22Rv1 (cell line): ENCODE measurements around the gene MCM10.

Experiments used
- H3K27ac ChIP-seq: fragments of 450-650 bp; 2 replicates; pipeline ENCODE4 v1.5.1; 2017
- ZFX ChIP-seq: fragments of 450-650 bp; IDR thresholded peaks from 2 replicates; pipeline ENCODE4 v1.6.1; 2017; ENCODE audit warnings: antibody characterized with exemption, borderline replicate concordance
- TF ChIP-seq, protein P1 (sequence below): fragments of 450-650 bp; IDR thresholded peaks from 2 replicates; pipeline ENCODE4 v1.5.1; 2017; ENCODE audit warnings: mild to moderate bottlenecking

MCM10 gene

DNA sequence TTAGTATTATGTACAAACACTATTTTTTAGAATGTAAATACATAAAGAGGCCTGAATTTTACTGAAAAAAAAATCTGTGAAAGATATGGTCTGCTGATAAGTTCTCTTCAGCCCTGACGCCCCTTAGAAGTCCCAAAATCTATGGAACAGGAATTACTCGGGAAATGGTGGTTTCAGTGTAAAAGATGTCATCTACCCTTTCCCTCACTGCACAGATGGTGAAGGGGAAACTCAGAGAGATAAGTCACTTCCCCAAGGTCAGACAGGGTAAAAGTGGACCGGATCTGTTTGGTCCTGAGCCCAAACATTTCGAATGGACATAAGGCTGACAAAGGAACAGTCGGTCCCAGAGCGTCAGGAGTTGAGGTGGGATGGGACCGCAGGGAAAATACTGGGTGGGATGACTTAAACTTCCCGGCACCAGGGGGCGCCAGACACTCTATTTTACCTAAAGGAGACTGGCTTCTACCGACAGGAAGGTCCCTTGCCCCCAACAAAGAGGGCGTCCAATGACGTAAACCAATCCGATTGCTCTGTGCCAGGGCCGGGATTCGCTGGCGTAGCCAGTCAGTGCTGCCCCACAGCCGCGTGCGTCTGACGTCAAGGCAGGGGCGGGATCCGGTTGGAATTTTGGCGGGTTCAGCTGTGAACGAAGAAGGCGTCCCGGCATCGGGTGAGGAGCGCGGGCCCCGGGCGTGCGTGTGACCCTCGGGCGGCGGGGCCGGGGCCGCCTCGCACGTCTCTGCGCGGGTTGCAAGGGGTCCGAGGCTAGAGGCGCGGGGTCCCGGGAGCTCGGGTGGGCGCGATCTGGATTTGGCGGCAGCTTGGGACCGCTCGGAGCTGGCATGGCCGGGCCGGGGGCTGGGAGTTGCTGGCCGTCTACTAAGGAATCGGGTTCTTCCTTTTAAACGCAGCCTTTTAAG lies at the start of gene MCM10:
Gene MCM10, plus strand, starts transcription at position 625 of the 923 bp plus-strand sequence. CDS start 2,645 bp downstream, outside the sequence.
- peak within 1 kb of the TSS; percentile 51 for H3K27ac ChIP-seq
- TF ChIP-seq, protein P1, sequence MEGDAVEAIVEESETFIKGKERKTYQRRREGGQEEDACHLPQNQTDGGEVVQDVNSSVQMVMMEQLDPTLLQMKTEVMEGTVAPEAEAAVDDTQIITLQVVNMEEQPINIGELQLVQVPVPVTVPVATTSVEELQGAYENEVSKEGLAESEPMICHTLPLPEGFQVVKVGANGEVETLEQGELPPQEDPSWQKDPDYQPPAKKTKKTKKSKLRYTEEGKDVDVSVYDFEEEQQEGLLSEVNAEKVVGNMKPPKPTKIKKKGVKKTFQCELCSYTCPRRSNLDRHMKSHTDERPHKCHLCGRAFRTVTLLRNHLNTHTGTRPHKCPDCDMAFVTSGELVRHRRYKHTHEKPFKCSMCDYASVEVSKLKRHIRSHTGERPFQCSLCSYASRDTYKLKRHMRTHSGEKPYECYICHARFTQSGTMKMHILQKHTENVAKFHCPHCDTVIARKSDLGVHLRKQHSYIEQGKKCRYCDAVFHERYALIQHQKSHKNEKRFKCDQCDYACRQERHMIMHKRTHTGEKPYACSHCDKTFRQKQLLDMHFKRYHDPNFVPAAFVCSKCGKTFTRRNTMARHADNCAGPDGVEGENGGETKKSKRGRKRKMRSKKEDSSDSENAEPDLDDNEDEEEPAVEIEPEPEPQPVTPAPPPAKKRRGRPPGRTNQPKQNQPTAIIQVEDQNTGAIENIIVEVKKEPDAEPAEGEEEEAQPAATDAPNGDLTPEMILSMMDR, result peak; percentile 88
- TF ChIP-seq ZFX, result no peak

DNA sequence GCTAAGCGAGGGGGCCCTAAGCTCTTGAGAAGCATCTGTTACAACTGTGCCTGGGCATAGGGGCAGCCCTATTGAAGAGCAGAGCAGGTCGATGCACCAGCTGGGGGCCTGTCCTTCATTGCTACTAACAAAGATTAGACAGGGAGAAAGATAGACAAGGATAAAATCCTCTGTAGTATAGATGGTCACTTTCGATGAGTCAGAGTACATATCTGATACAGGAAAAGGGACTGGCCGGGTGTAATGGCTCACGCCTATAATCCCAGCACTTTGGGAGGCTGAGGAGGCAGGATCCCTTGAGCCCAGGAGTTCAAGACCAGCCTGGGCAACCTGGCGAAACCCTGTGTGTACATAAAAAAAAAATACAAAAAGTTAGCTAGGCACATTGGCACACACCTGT lies 47.8 kb upstream of the MCM10 start:
- TF ChIP-seq, protein P1, result no peak
- TF ChIP-seq ZFX, result no peak
- no peak overlapping the region for H3K27ac ChIP-seq

DNA sequence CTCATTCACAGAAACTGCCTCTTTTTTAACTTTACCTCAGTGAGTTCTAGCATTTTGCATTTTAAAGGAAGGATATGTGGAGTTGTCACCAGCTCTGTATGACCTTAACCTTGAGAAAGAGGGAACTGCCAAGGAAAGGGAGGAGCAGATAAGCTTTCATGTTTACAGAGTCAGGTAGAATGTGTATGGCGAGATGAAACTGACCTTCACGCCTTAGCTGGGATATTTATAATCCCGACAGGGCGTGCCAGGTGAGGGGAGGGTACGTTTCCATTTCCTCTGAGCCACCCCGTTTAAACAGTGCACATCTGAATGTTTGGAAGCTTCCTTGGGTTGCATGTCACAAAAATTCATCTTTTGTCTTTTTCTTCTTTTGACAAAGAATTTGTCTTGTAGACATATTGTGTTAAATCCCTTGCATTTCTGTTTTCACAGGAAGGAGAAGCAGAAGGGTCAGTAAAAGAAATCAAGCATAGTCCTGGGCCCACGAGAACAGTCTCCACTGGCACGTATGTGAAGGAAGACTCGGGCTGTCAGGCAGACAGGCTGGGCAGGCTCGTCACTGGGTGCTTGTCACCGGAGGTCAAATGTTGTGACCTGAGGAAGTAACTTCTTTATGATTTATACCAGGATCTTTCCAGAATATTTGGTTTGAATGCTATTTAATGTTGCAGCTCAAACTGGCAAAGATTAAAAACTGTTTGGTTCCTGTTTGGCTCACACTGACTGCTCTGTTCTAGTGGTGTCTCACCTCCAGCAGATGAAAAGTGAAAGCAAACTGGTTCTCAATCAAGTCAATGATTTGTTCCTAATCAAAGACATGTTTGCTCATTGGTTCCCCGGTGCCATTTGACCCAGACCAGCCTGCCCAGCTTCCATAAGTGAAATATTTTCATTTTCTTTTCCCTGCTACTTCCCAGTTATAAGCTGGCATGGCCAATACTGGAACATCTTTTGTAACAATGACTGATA lies 45.2 kb upstream of the MCM10 start:
- H3K27ac ChIP-seq, result no peak overlapping the region
- TF ChIP-seq, protein P1, result no peak
- no peak for TF ChIP-seq ZFX

DNA sequence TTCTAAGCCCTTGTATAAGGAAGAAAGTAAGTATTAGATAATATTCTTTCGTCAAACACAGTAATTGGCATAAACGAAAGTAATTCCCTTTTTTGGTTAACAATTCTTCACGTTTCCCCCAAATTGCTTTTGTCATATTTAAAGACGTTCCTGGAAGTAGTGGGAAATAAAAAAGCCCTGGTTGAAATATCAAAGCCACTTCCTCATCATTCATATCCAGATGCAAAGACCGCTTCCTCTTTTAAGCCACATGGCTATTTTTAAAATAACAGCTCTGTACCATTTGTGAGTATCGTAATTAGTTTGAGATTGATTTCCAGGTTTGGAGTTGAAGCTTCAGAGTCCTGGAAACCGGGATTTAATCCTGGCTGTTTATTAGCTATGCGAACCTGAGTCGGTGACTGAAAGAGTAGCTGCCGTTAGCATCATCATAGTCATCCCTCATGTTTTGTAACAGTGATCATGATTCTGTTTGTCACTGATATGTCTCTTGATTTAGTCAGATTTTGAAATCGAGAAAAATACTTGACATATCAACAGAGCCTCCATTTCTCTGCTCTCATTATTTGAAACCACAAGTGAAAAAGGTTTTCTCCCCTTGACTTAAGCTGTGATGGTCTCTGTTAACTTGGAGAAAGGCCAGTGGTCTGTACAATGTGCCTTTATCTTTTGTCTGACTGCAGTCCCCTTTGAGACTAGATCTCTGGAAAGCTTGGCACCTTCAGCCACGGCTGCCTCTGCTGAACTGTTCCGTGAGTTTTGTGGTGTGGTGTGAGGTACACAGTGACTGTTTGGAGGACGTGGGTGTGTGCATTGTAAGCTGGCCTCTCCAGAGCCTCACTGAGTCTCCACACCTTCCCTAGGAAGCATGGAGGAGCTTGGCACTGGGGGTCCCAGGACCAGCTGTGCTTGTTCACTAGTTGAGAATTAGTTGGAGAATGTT lies 43.2 kb upstream of the MCM10 start:
- no peak overlapping the region for H3K27ac ChIP-seq
- TF ChIP-seq, protein P1, result no peak
- no peak for TF ChIP-seq ZFX

DNA sequence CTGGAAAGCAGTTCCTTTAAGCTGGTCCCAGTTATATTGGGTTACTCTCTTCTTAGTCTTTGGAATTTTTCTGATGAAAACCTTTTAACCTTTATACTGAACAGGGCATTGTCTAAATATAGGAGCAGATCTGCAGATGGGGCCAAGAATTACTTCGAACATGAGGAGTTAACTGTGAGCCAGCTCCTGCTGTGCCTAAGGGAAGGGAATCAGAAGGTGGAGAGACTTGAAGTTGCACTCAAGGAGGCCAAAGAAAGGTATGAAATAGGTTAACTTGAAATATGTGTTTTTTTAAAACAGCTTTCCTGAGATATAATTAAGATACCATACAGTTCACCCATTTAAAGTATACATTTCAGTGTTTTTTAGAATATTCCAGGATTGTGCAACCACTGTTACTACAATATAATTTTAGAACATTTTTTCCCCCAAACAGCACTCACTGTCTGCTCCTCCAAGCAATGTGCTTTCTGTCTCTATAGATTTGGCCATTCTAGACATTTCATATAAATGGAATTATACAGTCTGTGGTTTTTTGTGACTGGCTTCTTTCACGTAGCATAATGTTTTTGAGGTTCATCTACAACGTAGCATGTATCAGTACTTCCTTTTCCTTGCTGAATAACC lies 42.5 kb upstream of the MCM10 start:
- H3K27ac ChIP-seq, result no peak overlapping the region
- no peak for TF ChIP-seq ZFX
- TF ChIP-seq, protein P1, result no peak
